Measurements from ENCODE around the gene COLGALT1. TPM values are rescaled to one million over a fixed set of nuclear protein-coding genes. Genes with fewer than 3 reads are reported as not detected.
A peak's percentile ranks its signal among the peaks of the same experiment; 100 is the strongest.
"Not testable (repeated sequence)": the region's sequence is repeated elsewhere in the genome, so short reads cannot be mapped to it uniquely, and the experiment has no call there.

Gene COLGALT1
- total RNA-seq, 2 donors from 2014 or later = 48.3 to 53.3 TPM

DNA sequence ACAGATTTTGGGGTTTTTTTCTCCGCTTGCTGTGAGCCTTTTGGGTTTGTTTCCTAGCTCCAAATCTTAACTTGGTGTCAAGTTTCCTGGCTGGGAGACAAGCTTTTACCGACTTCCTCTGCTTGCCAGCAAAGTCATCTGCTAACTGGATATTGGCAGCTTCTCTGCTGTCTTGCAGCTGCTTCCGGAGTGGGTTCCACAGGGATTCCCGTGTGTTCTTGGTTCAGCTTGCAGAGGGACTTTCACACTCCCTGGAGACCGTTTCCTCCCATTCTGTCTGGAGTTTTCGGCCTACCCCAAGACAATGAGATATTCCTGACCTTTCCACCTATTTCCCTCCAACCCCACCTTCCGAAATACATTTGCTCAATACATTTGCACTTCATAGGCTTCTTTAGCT lies 2.2 kb upstream of the COLGALT1 start:
- intact Hi-C loops (cut with DNase I, micrococcal nuclease) = no loop called here
- ATAC-seq = no peak
- DNase-seq = peak; percentile 26 to 46

DNA sequence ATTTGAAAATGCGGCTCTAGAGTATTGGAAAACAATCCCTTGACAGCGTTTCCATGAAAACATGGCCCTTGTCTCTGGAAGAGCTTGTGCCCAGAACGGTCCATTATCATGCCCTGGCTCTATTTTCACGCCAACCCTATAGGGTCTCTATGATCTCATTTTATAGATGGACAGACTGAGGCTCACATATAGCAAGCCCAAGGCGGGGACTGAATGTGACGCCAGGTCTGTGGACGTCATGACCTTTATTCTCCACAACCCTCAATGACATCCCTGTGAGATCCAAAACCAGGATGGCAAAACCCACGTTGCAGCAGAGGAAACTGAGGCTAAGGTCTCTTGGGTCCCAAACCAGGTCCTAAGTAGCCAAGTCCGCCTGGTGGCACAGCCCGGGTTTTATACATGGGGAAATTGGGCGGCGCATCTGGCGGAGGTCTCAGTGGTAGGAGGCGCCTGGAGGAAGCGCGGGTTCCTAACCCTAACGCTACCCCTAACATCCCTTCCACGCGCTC lies 425 bp upstream of the COLGALT1 start:
- intact Hi-C loops (cut with DNase I, micrococcal nuclease) = no loop called here
- DNase-seq = no peak
- no peak for ATAC-seq

DNA sequence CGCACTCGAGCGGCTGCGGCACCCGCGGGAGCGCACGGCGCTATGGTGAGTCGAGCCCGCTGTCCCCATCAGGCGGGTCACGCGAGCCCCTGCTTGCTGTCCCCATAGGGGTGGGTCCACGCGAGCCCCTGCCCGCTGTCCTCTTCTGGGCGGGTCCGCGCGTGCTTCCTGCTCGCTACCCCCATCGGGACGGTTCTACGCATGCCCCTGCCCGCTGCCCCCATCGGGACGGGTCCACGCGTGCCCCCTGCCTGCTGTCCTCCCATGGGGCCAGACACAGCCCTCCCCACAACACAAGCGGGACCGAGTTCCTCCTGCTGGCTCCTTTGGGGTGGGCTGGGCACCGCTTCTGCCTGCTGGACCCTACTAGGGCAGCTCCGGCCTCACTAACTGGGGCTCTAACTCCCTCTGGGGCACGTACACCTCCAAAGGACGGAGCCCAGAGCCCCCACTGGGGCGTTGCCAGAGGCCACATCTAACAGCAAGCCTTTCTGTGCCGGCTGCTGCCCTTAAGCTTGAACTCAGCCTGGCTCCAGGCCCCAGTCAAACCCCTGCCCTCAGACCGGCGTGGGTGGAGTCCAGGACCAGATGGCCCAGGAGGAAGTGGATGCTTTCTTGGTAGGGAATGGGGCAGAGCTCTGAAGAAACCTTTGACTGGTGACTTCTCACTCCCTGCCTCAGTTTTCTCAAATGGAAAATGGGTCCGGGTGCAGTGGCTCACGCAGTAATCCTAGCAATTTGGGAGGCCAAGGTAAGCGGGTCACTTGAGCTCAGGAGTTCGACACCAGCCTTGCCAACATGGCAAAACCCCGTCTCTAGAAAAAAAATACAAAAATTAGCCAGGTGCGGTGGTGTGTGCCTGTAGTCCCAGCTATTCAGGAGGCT lies 722 bp downstream of the COLGALT1 start:
- DNase-seq (peak; percentile 80 to 85), ATAC-seq (peak; percentile 84)
- intact Hi-C loops (cut with DNase I, micrococcal nuclease) = no loop called here

DNA sequence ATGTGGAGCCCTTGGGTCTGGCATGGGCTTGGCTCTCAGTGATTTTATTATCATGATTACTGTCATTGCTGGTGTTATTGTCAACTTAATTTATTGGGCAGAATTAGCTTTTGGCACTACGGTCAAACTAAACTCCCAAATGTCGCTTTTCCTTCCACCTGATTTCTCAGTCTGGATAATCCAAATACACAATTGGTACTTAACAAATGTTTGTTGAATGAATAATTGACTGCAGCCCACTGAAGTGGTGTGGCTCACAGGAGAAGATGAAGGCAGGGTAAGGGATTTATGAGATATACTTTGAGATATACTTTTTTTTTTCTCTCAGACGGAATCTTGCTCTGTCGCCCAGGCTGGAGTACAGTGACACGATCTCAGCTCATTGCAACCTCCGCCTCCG lies 1.5 kb downstream of the COLGALT1 start:
- intact Hi-C loops (cut with DNase I, micrococcal nuclease) = no loop called here
- ATAC-seq (no peak), DNase-seq (no peak)

DNA sequence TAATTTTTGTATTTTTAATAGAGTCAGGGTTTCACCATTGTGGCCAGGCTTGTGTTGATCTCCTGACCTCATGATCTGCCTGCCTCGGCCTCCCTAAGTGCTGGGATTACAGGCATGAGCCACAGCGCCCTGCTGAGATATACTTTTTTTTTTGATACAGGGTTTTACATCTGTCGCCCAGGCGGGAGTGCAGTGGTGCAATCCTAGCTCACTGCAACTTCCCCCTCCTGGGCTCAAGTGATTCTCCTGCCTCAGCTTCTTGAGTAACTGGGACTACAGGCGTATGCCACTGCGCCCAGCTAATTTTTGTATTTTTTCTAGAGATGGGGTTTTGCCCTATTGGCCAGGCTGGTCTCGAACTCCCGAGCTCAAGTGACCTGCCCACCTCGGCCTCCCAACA lies 2.0 kb downstream of the COLGALT1 start:
- DNase-seq (no peak), ATAC-seq (no peak)
- intact Hi-C loops (cut with DNase I, micrococcal nuclease) = no loop called here

DNA sequence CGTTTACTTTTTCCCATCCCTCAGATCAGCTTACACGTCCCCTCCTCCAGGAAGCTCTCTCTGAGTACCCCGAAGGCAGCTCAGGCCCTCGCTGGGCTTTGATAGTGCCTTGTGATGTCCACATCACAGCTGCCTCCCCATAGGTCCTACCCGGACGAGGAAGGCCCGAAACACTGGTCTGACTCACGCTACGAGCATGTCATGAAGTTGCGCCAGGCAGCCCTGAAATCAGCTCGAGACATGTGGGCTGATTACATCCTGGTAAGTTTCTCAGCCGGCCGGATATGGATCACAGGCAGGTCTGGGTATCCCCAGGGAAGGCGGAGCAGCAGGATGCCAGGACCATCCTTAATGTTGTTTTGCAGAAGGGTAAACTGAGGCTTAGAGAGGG lies 4.8 kb downstream of the COLGALT1 start:
- intact Hi-C loops (cut with DNase I, micrococcal nuclease) = no loop called here
- no peak for DNase-seq
- ATAC-seq = no peak

DNA sequence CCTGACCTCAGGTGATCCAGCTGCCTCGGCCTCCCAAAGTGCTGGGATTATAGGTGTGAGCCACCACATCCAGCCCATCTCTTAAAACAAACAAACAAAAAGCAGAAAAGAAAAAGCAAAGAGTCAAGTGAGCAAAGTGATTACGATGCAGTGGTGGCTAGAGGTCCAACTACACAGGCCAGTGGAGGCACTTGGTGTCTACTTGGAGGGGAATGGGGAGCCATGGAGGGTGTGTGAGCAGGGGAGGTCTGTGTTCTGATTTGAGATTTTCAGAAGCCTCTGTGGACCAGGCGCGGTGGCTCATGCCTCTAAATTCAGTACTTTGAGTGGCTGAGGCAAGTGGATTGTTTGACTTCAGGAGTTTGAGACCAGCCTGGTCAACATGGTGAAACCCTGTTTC lies 6.6 kb downstream of the COLGALT1 start:
- no peak for ATAC-seq
- intact Hi-C loops (cut with DNase I, micrococcal nuclease) = no loop called here
- no peak for DNase-seq

DNA sequence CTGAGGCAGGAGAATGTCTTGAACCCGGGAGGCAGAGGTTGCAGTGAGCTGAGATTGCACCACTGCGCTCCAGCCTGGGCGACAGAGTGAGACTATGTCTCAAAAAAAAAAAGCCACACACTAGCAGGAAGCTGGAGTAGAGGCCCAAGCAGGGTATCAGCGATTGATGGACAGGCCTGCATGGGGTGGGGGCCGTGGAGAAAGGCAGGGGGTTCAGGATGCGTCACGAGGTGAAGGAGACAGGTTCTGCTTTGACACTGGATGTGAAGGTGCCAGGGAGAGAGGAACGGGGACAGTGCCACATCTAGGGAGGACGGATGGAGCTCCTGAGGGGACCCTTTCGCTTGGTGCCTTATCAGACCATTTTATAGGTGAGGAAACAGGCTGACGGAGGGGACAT lies 7.1 kb downstream of the COLGALT1 start:
- DNase-seq (no peak), ATAC-seq (no peak)
- intact Hi-C loops (cut with DNase I, micrococcal nuclease) = no loop called here

DNA sequence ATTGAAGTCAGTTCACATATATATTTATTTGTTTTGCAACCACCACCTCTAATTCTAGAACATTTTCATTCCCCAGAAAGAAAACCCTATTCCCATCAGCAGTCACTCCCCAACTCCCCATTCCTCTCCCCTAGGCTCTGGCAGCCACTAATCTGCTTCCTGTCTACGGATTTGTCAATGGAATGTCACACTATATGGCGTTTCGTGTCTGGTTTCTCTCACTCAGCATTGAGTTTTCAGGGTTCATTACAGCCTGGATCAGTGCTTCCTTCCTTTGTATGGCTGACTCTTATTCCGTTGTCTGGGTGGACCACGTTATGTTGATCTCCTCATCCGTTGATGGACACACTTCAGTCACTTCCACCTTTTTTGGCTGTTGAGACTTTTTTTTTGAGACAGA lies 9.3 kb downstream of the COLGALT1 start:
- DNase-seq (no peak), ATAC-seq (no peak)
- intact Hi-C loops (cut with DNase I, micrococcal nuclease) = no loop called here

DNA sequence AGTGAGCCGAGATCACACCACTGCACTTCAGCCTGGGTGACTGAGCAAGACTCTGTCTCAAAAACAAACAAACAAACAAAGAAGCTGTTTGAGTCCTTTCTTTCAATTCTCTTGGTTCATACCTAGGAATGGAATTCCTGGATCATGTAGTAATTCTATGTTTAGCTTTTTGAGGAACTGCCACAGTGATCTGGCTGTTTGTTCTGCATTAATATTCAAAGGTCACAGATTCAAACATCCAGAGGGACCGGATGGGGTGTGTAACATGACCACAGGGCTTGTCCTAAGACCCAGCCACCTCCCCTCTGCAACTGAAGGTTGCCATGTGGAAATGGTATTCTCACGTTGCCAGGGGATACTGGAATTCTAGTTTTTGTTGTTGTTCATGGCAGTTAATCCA lies 10.2 kb downstream of the COLGALT1 start:
- DNase-seq = no peak
- ATAC-seq = no peak
- intact Hi-C loops (cut with DNase I, micrococcal nuclease) = no loop called here

DNA sequence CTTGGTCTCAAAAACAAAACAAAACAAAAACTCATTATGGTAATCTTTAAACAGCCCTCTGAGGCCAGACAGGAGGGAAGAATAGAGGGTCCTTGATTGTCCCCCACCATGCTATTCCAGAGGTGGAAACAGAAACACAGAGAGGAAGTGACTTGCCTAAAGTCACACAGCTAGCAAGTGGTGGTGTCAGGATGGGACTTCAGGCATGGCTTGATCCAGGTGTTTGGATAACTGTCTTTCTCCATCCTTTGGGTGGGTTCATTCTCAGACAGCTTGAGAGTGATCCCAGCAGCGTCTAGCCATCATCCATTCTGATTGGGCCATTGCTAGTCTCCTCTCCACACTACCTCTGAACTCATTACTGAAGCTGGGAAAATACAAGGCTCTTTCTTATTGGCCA lies 12.5 kb downstream of the COLGALT1 start:
- ATAC-seq (no peak), DNase-seq (no peak)
- intact Hi-C loops (cut with DNase I, micrococcal nuclease) = no loop called here

DNA sequence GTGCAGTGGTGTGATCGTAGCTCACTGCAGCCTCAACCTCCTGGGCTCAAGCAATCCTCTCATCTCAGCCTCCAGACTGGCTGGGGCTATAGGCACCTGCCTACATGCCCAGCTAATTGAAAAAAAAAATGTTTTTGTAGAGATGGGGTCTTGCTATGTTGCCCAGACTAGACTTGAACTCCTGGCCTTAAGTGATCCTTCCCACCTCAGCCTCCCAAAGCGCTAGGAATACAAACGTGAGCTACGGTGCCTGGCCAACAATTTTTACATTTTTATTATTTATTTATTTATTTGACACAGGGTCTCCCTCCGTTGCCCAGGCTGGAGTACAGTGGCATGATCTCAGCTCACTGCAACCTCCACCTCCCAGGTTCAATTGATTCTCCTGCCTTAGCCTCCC lies 14.8 kb downstream of the COLGALT1 start:
- ATAC-seq; DNase-seq; intact Hi-C loops (cut with DNase I, micrococcal nuclease): not testable (repeated sequence)

DNA sequence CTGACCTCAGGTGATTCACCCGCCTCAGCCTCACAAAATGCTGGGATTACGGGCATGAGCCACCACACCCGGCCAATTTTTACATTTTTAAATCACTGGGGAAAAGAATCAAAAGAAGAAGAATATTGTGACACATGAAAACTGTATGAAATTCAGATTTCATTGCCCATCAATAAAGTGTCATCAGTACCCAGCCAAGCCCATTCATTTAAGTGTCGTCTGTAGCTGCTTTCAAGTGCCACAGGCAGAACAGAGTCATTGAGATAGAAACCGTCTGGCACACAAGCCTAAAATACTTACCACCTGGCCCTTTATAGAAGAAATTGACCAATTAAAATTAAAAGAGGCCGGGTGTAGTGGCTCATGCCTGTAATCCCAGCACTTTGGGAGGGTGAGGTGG lies 15.3 kb downstream of the COLGALT1 start:
- no peak for ATAC-seq

DNA sequence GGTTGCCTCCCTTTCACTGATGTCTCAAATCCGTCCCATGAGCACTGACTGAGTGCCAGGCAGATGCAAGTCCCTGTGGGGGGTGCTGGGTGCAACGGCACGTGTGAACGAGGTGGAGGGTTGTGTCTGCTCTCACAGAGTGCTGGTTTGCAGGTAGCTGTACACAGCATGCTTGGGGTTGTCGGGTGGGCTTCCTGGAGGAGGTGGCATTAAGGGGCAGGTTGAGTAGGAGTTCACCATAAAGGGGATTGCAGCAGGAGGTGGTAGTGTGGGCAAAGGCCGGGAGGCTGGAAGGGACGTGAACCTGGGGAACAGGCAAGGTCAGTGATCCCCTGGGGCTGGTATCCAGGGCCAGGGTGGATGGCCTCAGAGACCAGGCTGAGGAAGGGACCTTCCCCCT lies 17.2 kb downstream of the COLGALT1 start:
- intact Hi-C loops (cut with DNase I, micrococcal nuclease) = no loop called here
- no peak for ATAC-seq

More for the DNA sequence above, 15.3 kb downstream of the COLGALT1 start:
- DNase-seq = no peak
- intact Hi-C loops (cut with DNase I, micrococcal nuclease) = no loop called here

DNA sequence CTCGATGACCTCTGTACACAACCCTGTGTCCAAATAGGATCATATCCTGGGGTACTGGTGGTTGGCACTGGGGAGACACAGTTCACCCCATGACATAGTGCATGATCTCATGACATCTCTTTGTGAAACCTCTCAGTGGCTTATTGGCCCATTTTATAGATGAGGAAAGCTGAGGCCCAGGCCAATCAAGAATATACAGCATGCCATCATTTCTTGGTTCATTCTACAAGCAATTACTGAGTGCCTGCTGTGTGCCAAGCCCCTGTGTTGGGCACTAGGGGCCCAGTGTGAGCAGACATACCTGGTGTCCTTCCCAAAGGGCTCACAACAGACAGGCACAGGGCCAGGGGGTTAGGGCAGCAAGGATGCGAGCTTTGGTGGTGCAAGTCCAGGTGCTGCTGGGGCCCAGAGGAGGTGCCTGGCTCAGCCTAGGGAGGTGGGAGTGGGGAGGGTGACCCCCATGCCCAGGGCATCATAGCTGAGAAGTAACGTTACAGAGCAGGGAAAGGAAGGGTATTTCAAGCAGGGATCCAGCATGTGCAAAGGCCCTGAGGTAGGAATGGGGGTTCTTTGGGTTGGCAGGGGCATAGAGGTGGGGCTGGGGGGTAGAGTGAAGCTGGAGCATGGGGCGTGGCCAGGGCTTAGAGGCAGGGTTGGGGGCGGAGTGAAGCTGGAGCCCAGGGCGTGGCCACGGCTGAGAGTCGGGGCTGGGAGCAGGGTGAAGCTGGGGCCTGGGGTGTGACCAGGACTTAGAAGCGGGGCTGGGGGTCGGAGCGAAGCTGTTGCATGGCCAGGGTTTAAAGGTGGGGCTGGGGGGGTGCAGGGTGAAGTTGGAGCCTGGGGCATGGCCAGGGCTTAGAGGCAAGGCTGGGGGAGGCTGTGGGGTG lies 20.7 kb downstream of the COLGALT1 start:
- intact Hi-C loops (cut with DNase I, micrococcal nuclease) = no loop called here
- ATAC-seq (peak; percentile 10), DNase-seq (peak in 1 of 2 donors; percentile 54)

More for the DNA sequence above, 17.2 kb downstream of the COLGALT1 start:
- no peak for DNase-seq

DNA sequence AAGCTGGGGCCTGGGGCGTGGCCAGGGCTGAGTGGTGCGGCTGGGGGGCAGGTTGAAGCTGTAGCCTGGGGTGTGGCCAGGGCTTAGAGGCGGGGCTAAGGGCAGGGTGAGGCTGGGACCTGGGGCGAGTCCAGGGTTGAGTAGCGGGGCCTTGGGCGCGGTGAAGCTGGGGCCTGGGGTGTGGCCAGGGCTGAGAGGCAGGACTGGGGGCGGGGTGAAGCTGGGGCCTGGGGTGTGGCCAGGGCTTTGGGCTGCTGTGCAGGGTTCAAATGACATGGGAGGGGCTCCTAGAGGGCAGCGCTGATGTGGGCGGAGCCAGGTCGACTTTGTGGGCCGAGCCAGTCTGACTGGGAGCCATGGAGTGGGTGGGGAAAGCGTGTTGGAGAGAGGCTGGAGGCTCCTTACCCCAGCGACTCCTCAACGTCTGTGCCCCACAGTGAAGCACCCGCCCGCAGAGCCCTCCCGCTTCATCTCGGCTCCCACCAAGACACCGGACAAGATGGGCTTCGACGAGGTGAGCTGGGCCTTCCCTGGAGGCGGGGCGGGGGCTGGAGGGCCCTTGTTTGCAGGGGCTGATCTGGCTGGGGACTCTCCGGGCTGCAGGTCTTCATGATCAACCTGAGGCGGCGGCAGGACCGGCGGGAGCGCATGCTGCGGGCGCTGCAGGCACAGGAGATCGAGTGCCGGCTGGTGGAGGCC lies 21.5 kb downstream of the COLGALT1 start:
- ATAC-seq (peak; percentile 85), DNase-seq (peak; percentile 80 to 91)
- intact Hi-C loops (cut with DNase I, micrococcal nuclease) = no loop called here

DNA sequence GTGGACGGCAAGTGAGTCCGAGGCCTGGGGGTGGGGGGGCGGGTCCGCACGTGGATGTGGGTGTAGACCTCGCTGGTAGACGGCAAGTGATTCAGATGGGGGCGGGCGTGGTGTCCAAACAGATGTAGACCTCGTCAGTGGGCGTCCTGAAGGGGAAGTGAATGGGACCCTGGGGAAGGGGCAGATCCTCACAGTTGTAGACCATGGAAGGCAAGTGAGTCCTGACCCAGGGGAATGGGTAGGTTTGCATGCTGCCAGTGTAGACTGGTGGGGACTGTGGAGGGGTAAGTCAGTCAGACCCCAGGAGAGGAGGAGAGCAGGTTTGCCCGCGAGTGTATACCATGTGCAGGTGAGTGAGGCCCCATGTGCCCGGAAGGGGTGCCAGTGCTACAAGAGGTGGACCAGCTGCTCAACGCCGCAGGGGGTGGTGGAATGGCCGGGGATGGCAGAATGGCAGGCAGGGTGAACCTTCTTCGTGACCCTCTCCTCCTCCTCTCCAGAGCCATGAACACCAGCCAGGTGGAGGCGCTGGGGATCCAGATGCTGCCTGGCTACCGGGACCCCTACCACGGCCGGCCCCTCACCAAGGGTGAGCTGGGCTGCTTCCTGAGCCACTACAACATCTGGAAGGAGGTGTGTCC lies 22.1 kb downstream of the COLGALT1 start:
- intact Hi-C loops (cut with DNase I, micrococcal nuclease) = no loop called here
- DNase-seq = no peak
- ATAC-seq = no peak

DNA sequence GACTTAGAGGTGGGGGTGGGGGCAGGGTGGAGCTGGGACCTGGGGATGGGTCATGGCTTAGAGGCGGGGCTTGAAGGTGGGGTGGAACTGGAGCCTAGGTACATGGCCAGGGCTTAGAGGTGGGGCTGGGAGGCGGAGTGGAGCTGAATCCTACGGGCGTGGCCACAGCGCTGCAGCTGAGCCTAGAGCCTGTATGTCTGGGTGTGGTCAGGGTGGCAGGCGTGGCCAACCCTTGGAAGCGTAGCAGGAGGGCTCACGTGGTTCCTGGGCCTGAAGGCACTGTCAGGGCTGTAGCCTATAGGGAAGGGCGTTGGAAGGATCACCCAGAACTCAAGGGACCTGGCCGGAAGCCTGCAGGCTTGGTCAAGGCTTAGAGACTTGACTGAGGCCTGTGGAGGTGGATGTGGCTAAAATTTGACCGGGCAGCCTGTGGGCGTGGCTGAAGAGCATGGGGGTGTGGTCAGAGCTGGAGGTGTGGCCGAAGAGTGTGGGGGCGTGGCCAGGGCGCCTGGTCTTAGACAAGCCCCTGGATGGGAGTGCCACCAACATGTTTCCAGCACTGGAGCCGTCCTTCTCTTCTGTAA lies 24.3 kb downstream of the COLGALT1 start:
- peak; percentile 84 to 89 for DNase-seq
- peak; percentile 86 for ATAC-seq
- intact Hi-C loops (cut with DNase I, micrococcal nuclease) = no loop called here
